Lung (tissue), 12 donors: ENCODE measurements around the gene BARX1. TPM values are rescaled to one million over a fixed set of nuclear protein-coding genes. Genes with fewer than 3 reads are reported as not detected.

Experiments used
- ATAC-seq: fragments of 200-7000 bp; cut with Tn5 transposase; one replicate; pipeline ENCODE4 v1.9.1; 2020; ENCODE audit warnings: moderate number of reproducible peaks; ENCODE audit not compliant: insufficient read depth, low FRiP score
- DNase-seq, 3 donors: peaks; one replicate each; pipeline ENCODE4 v3.0.0-alpha.2; 2013 to 2017
- H3K27ac ChIP-seq, 2 donors: one replicate each; pipeline ENCODE4 v1.5.1; 2013; ENCODE audit warnings: mild to moderate bottlenecking in 2 of 2, moderate library complexity in 2 of 2, control low read depth in 1 of 2, inconsistent platforms in 1 of 2, low read depth in 1 of 2, low read length in 1 of 2
- H3K27me3 ChIP-seq, 3 donors: one replicate each; pipeline ENCODE4 v1.5.1; 2013; ENCODE audit warnings: low read length in 2 of 3; ENCODE audit not compliant: control insufficient read depth in 3 of 3, insufficient read depth in 3 of 3
- H3K36me3 ChIP-seq, 4 donors: one replicate each; pipeline ENCODE4 v1.5.1; 2013; ENCODE audit warnings: low read length in 4 of 4, mild to moderate bottlenecking in 1 of 4, moderate library complexity in 1 of 4; ENCODE audit not compliant: control insufficient read depth in 4 of 4, insufficient read depth in 4 of 4
- H3K4me1 ChIP-seq, 5 donors: one replicate each; pipeline ENCODE4 v1.5.1; 2013; ENCODE audit warnings: low read length in 5 of 5, mild to moderate bottlenecking in 2 of 5, moderate library complexity in 1 of 5; ENCODE audit not compliant: control insufficient read depth in 5 of 5, insufficient read depth in 5 of 5
- H3K4me3 ChIP-seq: one replicate; pipeline ENCODE4 v1.5.1; 2013; ENCODE audit warnings: mild to moderate bottlenecking, control low read depth, moderate library complexity
- H3K9ac ChIP-seq, 2 donors: one replicate each; pipeline ENCODE4 v1.5.1; 2013; ENCODE audit warnings: low read length in 2 of 2, control low read depth in 1 of 2; ENCODE audit not compliant: insufficient read depth in 1 of 2
- H3K9me3 ChIP-seq, 4 donors: one replicate each; pipeline ENCODE4 v1.5.1; 2013; ENCODE audit warnings: low read length in 3 of 4, mild to moderate bottlenecking in 1 of 4, moderate library complexity in 1 of 4; ENCODE audit not compliant: control insufficient read depth in 4 of 4, insufficient read depth in 3 of 4
- WGBS, 2 donors: extraction: QIAGEN DNeasy Blood & Tissue Kit; methylation state at CpG; one replicate each; pipeline ENCODE4 v1.1.7; 2013; 5-methylcytosine and 5-hydroxymethylcytosine counted together
- polyA plus RNA-seq, 2 donors: library from polyadenylated mRNA; stranded (reverse); fragments of 200-250 nt; gene quantifications; one replicate each; pipeline ENCODE4 v1.2.1, GENCODE V29; 2013
- total RNA-seq, 2 donors: library from RNA; depleted of rRNA in 1 of 2; stranded (reverse); fragments of >200 nt in 1 of 2; gene quantifications; one replicate each; pipeline ENCODE4 v1.2.1, GENCODE V29; 2014 to 2021
- TF ChIP-seq, protein P1 (sequence below): IDR thresholded peaks from 2 replicates; pipeline ENCODE4 v1.5.1; 2012; ENCODE audit warnings: mild to moderate bottlenecking; ENCODE audit errors: control extremely low read depth, extremely low read depth
- donor health status: control.
- donor health status: control.
- donor health status: Bipolar disorder and iron deficiency.
- donor health status: healthy.
- donor health status: DM: yes; HTN: yes; CAD: no.

BARX1 gene
- total and polyA plus RNA-seq, 4 donors: 0.08 to 0.09 TPM; not detected in 2

DNA sequence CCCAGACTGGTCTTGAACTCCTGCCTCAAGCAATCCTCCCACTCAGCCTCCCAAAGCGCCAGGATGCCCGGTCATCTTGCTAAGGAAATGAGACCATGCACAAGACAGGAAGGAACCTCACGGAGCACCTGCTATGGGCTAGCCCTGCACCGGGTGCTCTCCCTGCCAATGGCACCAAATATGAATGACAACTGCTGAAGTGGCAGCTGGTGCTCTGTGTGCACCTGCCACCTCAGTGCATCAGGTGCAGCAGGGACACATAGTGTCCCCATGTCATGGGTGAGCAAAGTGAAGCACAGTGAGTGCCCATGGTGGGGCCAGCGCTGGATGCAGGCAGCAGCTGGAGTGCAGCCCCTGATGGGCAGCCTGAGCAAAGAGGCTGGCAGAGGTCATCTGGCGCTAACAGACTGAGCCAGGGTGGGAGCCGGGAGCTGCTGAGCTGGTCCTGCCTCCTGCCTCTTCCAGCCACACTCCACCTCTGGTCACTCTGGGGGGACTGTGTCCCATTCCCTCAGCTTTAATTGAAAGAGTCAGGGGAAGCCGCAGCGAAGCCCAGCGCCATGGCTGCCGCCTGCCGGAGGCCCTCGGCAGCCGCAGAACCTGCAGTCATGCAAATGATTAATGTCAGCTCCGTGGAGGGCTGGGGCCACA, 46.4 kb downstream of the BARX1 start:
- peaks cover 0 to 6% (median 0%) of the 10 kb centered on the region in 5 donors for H3K4me1 ChIP-seq
- H3K36me3 ChIP-seq: no peaks in the 10 kb centered on the region
- H3K27ac ChIP-seq: no peak overlapping the region
- DNase-seq: peak in 1 of 3 donors; percentile 15
- H3K27me3 ChIP-seq: peaks cover 0 to 15% (median 0%) of the 10 kb centered on the region in 3 donors
- no peak overlapping the region for H3K9ac ChIP-seq
- no peak overlapping the region for H3K4me3 ChIP-seq
- TF ChIP-seq, protein P1, sequence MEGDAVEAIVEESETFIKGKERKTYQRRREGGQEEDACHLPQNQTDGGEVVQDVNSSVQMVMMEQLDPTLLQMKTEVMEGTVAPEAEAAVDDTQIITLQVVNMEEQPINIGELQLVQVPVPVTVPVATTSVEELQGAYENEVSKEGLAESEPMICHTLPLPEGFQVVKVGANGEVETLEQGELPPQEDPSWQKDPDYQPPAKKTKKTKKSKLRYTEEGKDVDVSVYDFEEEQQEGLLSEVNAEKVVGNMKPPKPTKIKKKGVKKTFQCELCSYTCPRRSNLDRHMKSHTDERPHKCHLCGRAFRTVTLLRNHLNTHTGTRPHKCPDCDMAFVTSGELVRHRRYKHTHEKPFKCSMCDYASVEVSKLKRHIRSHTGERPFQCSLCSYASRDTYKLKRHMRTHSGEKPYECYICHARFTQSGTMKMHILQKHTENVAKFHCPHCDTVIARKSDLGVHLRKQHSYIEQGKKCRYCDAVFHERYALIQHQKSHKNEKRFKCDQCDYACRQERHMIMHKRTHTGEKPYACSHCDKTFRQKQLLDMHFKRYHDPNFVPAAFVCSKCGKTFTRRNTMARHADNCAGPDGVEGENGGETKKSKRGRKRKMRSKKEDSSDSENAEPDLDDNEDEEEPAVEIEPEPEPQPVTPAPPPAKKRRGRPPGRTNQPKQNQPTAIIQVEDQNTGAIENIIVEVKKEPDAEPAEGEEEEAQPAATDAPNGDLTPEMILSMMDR: no peak
- WGBS, 2 donors: 25 to 31% methylated on average over 15 of the region's 15 CpGs
- ATAC-seq: no peak
- no peaks in the 10 kb centered on the region for H3K9me3 ChIP-seq

DNA sequence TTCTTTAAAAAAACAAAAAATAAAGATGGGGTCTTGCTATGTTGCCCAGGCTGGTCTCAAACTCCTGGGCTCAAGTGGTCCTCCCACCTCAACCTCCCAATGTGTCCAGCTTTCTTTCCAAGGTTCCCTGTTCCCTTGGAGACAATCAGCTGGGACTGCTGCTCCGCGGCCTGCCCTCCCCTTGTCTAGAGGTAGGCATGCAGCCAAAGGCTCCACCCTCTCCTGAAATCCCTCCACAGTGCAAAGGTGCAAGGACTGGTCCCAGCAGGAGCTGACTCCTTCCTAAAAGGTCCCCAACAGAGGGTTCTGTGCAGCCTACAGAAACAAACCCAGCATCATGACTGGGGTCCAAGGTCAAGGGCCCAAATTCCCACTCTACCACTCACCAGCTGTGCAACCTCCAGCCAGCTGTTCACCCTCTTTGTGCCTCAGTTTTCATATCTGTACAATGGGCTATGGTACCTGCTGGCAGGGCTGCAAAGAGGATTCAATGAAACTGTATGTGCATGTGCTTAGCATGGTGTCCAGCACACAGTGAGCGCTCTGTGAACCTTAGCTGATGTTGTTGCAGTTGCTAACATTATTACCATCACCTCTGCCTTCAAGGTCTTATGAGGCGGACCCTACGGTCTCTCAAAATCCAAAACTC, 47.5 kb downstream of the BARX1 start:
- H3K27me3 ChIP-seq: peaks cover 0 to 15% (median 0%) of the 10 kb centered on the region in 3 donors
- 90 to 95% methylated on average over 5 of the region's 5 CpGs for WGBS, 2 donors
- no peak for ATAC-seq

DNA sequence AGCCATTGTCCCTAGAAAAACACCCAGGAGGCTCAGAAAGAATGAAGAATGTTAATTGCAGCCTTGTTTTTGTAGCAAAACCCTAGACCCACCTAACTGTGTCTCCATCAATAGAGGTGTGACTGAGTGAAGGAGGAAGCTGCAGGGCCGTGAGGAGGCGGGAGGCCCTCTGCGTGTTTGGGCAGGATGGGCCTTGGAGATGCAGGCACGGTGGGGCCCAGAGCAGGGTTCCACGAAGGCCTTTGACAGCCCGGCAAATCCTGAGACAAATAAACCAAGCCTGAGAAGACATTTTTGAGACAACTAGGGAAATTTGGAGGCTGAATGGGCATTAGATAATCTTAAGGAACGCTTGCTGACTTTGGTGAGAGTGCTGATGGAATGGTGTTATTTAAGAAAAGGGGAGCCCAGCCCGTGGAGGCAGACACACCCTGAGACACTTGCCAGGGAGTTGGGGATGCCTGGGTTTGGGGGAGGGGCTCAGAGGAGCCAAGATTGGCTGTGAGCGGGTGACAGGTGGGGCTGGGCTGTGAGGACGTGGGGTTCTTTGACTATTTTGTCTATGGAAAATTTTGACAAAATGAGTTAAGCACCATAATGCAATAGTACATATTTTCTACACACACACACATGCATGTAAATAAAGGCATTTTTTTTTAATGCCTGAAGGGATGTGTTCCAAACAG, 48.8 kb downstream of the BARX1 start:
- no peak overlapping the region for H3K9ac ChIP-seq
- no peak overlapping the region for H3K27ac ChIP-seq
- no peaks in the 10 kb centered on the region for H3K4me1 ChIP-seq
- H3K27me3 ChIP-seq: peaks cover 0 to 12% (median 0%) of the 10 kb centered on the region in 3 donors
- H3K36me3 ChIP-seq: no peaks in the 10 kb centered on the region
- H3K4me3 ChIP-seq: no peak overlapping the region
- WGBS, 2 donors: 65 to 70% methylated on average over 10 of the region's 10 CpGs
- DNase-seq: no peak
- H3K9me3 ChIP-seq: no peaks in the 10 kb centered on the region
- ATAC-seq: no peak
- TF ChIP-seq, protein P1: no peak

More for the DNA sequence above, 47.5 kb downstream of the BARX1 start:
- Histone ChIP-seq H3K36me3 (no peaks in the 10 kb centered on the region), H3K4me3 (no peak overlapping the region), H3K9me3 (no peaks in the 10 kb centered on the region), H3K4me1 (peaks cover 0 to 5% (median 0%) of the 10 kb centered on the region in 5 donors), H3K27ac (no peak overlapping the region), H3K9ac (no peak overlapping the region)
- TF ChIP-seq, protein P1: no peak
- DNase-seq: no peak
